Activated CD8-positive, alpha-beta memory T cell treated with anti-CD3 and anti-CD28 coated beads for 48 hours (primary cell): Measurements from ENCODE around the gene CXCL6.

Experiments used
- DNase-seq, 3 experiments: peaks; one replicate each; pipeline ENCODE4 v3.0.0-alpha.2; 2020; ENCODE audit warnings: low read depth in 2 of 3, low spot score in 2 of 3

The CXCL6 gene

DNA sequence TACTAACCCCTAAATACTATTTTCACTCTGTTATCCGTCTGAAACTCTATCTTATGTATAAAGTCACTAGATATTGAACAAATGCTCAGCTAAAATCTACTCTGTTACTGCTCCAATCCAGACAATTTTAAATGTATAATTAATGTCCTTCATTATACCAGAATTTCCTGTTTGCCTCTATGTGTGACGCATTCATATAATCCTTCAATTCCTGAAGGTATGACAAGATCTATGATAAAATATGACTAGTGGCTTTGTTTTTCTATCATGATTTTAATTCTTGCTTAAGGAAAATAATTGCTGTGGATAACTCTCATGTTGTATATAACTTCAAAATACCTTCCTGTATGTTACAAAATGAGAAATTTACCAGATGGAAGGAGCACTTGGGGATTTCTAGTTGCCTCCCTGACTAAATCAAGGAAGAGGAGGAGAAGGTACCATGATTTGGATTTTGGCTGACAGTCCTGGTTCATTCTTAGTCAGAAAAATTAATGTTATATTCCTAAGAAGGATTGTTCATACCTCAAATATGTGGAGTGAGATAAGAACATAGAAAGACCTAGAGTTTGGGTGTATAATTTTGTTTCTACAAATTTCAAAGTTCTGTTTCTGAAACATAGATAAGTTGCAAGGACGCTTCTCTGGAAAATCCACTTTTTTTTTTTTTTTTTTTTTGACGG, 4.9 kb downstream of the CXCL6 start:
- no peak for DNase-seq

DNA sequence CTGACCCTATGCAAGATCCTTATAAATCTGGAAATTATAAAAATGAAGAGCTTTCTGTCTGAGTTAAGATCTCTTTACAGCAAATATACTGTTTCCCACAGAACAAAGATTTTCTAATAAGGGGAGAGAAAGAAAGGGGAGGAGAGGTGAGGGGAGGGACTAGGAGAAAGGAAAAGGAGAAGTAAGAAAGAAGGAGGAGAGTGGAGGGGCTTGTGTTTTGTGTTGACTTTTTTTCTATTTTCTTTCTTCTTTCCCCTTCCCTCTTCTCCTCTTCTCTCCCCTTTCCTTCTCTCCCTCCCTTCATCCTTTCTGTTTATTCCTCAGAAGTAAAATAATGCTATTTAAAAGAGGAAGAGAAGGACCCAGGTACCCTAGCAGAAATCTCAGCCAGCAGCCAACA, 6.2 kb downstream of the CXCL6 start:
- no peak for DNase-seq

DNA sequence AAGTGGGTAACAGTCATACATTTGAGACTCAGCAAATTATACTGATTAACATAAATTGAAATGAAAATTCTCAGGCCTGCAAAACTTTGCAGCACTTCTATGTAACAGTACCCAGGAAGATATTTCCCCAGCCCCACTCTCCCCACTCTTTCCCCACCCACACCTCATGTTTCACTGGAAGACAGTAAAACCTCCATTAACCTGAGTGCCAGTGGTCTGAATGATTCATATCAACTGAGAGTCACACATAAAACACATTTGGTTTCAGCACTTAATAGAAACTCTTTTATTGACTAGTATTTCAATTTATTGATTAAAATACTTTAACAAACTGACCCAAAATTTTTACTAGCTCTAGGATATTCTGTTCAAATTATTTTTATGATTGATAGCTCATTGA, 6.9 kb downstream of the CXCL6 start:
- no peak for DNase-seq

- DNase-seq: no peak
Observed at GRCh38 chr4:73844345-73844744, 7.9 kb downstream of the CXCL6 start.

DNA sequence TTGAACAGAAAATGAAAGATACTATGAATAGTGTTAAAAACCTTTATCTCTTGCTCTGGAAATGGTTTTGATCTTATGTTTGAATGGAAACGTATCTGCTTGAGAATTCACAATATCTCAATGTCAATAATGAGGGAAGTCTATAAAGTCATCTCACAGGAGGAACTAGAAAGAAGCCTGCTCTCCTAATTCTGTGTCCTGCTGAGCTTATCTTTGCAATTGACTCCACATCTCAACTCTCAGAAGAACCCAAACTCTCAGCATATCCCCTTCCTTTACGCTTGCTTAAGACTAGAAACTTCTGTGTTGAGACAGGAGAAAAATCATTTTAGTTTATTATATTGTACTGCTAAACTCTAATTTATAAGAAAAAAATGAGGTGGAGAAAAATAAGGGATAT, 8.3 kb downstream of the CXCL6 start:
- DNase-seq: no peak

GRCh38 chr4:73847526-73848182, 11.2 kb downstream of the CXCL6 start:
- no peak for DNase-seq

DNA sequence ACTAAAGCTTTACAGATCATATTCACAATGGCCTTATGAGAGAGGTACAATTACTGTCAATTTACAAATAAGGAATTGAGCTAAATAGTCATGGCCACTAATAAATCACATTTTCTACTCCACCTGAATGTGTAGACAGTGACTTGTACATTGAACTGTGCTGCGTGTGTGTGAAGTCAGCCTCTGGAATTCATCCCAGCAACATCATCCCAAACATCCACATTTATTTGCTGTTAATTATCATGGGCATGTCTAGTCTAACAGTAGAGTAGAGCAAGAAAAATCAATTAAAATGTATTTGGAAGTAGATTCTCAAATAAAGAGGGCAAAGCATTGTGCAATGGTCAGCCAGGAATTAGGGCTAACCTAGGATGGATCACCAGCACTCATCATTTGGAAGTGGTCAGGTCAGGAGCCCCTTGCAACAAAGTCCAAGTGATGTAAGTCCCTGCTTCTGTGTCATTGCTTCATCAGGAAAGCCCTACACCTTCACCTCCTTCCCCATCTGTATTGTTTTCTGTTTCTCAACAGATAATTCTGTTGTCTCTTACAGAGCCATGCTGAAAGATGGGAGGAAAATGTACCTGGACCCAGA, 11.8 kb downstream of the CXCL6 start:
- DNase-seq: no peak

GRCh38 chr4:73850261-73850970, 13.9 kb downstream of the CXCL6 start:
- DNase-seq: no peak

DNA sequence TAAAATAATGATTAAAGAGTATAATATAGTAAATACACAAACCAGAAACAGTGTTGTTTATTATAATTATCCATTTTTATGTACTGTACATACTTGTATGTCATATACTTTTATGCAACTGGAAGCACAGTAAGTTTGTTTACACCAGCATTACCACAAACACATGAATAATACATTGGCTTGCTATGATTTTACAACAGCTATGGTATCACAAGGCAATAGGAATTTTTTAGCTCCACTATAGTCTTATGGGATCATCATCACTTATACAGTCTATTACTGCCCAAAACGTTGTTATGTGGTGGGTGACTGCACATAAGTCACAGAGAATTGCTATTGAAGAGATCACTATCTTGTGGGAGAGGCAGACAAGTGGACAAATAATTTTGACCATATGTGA, 14.8 kb downstream of the CXCL6 start:
- no peak for DNase-seq

DNA sequence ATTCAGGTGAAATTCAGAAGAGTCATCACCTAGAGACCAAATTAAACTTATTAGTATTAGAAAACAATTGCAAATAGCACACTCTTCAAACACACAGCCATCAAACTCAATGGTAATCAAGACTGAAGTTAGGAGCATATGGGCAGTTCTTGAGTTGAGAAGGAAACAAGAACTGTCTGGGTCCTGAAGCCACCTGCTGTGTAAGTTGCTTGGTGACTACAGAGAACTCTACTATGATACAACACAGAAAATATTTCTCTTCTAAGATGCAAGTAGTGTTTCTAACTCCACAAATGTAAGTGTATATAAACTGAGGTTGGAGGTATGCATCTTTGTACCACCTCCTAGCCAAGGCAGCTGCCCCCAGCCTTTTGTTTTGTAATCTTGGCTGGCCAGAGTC, 16.3 kb downstream of the CXCL6 start:
- DNase-seq: no peak

DNA sequence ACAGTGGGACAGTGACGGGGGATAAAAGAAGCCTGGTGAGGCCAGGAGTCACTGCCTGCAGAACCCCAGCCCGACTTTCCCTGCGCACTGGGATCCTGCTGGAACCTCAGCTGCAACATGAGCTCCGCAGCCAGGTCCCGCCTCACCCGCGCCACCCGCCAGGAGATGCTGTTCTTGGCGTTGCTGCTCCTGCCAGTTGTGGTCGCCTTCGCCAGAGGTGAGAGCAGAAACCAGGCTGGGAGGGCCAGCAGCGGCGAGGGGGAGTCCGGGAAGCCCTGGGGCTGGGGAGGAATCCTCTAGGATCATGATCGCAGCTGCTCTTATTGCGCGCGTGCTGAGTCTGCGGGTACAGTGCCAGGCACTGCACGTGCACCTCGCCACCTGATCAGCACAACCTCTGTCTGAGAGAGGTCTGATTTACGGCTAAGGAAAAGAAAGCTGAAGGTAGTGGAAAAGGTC, 16.8 kb downstream of the CXCL6 start, which contains the start of gene PF4V1:
TSS of gene PF4V1 (plus strand) at position 51 of the 459 bp plus-strand sequence. CDS start at position 118, 67 bp downstream.
- DNase-seq: no peak

GRCh38 chr4:73853718-73854473, 17.4 kb downstream of the CXCL6 start:
- DNase-seq: no peak

DNA sequence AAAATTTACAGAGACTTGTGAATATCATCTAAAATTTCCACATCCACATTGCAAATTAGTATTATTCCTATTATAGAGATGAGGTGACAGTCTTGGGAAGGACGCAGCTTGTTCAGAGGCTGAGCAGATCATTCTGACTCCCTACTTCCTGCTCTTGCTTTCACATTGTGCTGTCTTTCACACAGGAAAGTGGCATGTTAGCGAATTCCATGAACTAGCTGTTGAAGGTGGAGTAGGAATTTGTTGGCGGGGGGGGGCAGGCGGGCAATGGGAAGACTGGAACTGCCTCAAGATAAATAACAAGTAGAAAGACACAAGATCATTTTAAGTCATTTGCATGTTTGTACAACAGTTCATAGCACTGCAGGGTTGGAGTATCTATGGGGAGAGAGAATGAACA, 18.9 kb downstream of the CXCL6 start:
- no peak for DNase-seq

DNA sequence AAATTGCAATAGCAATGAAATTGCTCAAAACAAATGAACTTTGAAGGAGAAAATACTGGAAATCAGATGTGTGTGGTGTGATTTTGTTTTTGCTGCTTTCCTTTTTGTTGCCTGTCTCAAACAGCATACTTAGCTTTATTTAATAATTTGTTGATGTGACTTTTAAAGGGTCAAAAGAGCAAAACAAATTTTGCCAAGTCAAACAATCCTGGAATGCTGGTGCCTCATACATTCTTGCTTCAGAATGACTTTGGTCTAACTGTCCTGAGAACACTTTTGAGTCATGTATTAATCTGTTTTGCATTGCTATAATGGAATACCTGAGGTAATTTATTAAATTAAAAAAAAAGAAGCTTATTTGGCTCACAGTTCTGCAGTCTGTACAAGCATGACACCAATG, 20.0 kb downstream of the CXCL6 start:
- no peak for DNase-seq

- DNase-seq: no peak
Observed at GRCh38 chr4:73859614-73860088, 23.2 kb downstream of the CXCL6 start.

DNA sequence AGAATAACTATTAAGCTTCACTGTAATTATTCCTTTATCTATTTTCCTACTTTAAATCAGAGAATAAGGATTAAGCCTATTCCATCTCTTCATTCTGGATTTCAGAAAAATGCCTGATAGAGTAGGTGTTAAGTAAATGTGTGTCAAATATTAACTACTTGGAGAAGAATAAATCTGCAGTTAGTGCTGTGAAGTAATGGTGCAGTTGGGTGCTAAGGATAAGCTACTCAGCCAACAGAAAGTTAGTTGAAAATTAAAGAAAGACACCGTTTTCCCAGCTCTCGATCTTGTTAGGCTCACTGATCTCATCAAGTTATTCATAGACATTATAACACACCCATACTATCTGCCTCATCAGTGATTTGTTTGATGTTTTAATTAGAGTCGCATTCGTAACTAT, 23.7 kb downstream of the CXCL6 start:
- DNase-seq: no peak

DNA sequence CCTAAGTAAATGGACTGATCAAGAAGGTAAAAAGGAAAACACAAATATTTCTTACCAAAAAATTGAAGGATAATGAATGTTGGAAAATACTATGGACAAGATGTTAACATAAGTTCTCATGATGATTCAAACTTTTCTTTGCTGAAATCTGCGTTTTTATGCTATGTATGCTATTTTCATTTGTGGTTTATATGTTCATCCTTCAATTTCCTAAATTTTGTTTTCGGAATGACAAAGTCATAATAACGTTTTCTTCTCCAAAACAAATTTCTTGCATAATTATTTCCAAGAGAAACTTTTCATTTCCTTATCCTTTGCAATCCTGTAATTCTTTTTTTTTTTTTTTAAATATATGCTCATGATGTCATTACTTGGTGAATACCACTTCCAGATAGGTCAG, 24.4 kb downstream of the CXCL6 start:
- DNase-seq: no peak

DNA sequence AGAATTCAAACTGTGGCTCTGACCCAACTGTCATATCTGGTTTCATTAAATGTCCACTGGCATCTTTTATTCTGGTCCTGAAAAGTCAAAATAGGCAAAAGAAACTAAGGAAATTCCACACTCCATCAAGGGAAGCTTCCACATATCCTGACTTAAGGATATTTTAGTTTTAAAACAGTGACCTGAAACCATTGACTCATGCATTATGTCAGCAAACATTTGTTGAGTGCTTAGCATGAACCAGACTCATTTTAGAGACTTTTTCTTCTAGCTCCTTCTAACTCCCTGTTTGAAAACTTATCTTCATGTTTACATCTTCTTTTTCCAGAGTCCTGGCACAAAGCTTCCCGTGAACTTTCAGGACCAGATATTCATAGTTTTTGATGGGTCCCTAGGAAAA, 25.8 kb downstream of the CXCL6 start:
- DNase-seq: no peak

DNA sequence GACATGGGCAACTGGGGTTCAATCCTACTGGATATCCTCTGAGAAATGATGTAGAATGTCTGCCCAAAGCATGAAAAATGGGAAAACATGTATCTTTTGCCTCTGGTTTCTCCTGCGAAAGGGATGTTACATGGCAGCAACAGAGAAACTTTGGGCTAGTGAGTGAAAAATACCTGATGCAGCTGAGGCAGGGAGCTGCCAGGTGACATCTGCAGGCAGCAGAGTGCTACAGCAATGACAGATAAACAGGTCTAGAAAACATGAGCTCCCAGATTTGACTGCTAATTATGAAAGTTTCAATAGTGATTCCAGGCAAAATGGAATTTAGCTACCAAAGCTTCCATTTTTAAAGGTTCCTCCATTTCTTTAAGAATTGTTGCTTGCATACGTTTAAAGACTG, 27.9 kb downstream of the CXCL6 start:
- no peak for DNase-seq

DNA sequence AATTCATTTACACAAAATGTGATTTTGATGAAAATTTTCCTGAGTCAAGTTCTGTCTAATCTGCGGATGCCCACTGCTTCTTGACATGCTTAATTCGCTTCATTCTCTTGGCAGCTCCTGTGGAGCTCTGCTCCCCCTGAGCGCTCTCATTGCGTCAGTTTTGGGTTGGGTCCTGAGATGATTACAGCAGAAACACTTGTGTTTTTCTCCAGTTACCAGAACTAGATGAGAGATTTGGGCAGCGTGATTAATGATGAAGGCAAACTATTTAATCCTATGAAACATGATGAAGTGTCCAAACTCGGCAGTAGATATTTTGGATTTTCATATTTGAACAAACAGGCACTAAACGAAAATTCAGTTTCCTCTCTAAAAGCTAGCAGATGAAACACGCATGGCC, 28.5 kb downstream of the CXCL6 start:
- DNase-seq: no peak
